Left lobe of liver (tissue), 2 donors: ENCODE results near the gene KLHL35. TPM values are rescaled to one million over a fixed set of nuclear protein-coding genes. Genes with fewer than 3 reads are reported as not detected.
A peak's percentile ranks its signal among the peaks of the same experiment; 100 is the strongest.
"Not testable (repeated sequence)": the region's sequence is repeated elsewhere in the genome, so short reads cannot be mapped to it uniquely, and the experiment has no call there.

ENCODE experiments used
- ATAC-seq: fragments of 200-7000 bp; cut with Tn5 transposase; one replicate; pipeline ENCODE4 v1.9.1; 2020; ENCODE audit warnings: mild to moderate bottlenecking, moderate library complexity
- DNase-seq: peaks from one replicate; pipeline ENCODE4 v3.0.0-alpha.2; 2020; ENCODE audit warnings: low spot score
- total RNA-seq: library from RNA; stranded (reverse); gene quantifications from one replicate; pipeline ENCODE4 v1.2.1, GENCODE V29; 2021
- donor health status: DM: no; HTN: no; CAD: no; lungs with moderate emphysema.
- donor health status: DM: no; HTN: yes; CAD: no.

Gene KLHL35
- total RNA-seq, 1 donor from 2014 or later: not detected

DNA sequence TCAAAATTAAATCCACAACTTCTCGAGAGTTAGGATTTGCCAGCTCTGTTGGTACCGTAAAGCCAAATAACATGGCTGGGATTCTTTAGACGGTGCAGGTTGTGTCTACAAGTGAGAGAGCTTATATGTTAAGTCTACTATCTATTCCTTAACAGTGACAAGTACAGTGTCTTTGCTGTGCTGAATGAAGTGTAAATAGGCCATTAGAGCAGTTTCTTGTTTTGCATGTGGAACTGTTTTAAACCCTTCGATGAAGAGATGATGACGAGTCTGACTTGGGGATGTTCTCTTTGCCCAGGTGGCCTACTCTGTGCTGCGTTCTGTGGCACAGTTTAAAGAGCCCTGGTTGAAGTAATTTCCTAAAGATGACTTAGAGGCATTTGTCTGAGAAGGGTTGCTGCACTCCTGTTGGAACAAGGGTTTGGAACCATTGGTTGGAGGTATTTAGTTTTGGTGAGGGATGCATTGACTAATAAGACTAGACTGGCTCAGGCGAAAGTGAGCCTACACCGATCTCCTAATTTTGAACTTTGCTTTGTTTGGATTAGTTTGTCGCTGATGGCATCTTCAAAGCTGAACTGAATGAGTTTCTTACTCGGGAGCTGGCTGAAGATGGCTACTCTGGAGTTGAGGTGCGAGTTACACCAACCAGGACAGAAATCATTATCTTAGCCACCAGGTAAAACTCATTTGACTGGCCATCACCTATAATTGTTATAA, 32.7 kb downstream of the KLHL35 start:
- DNase-seq: no peak
- peak; percentile 10 for ATAC-seq

DNA sequence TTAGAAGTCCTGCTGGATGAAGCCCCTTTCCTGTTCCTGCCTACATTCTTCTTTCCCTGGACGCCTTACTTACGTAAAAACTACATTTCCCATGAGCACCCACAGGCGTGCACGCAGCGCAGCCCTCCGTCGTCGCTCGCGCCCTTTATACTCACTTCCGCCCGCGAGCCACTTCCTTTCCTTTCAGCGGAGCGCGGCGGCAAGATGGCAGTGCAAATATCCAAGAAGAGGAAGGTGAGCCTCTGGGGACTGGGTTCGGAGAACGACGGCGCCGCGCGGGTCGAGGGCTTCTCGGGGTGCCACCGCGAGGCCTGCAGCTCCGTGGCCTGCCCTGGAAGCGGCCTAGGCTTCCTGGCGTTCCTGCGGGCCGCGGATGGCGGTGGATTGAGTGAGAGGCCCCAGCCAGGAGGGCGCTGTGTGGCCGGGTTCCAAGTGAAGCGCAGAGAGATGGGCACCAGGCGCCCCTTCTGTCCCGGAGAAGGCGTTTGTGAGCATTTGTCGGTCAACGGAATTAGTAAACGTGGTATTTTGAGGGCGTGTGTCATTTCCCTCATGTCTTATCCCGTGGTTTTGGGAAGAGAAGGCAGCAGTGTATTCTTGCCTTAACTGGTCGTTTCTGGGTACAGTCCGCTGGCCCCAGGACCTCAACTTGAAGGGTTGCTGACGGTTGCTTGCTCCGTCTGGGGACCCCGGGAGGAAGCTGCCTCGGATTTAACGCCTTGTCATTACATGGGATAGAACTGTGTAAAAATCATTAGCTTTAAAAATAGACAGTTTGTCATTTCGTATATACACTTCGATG, 33.5 kb downstream of the KLHL35 start, which contains the start of gene RPS3:
Gene RPS3 (plus strand): TSS at position 175 of the 802 bp plus-strand sequence. CDS start 30 bp downstream, at position 205.
- ATAC-seq: peak; percentile 98
- peak; percentile 92 for DNase-seq

DNA sequence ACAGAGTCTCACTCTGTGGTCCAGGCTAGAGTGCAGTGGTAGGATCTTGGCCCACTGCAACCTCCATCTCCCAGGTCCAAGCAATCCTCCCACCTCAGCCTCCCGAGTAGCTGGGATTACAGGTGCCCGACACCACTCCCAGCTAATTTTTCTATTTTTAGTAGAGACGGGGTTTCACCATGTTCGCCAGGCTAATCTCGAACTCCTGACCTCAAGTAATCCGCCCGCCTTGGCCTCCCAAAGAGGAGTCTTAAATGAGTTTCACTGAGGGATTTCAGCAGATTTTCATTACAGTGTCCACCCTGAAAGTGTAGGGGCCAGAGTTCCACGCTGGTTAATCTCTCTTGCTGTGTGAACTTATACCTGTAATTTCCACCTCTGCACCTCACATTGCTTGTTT, 34.1 kb downstream of the KLHL35 start:
- DNase-seq (no peak), ATAC-seq (no peak)

DNA sequence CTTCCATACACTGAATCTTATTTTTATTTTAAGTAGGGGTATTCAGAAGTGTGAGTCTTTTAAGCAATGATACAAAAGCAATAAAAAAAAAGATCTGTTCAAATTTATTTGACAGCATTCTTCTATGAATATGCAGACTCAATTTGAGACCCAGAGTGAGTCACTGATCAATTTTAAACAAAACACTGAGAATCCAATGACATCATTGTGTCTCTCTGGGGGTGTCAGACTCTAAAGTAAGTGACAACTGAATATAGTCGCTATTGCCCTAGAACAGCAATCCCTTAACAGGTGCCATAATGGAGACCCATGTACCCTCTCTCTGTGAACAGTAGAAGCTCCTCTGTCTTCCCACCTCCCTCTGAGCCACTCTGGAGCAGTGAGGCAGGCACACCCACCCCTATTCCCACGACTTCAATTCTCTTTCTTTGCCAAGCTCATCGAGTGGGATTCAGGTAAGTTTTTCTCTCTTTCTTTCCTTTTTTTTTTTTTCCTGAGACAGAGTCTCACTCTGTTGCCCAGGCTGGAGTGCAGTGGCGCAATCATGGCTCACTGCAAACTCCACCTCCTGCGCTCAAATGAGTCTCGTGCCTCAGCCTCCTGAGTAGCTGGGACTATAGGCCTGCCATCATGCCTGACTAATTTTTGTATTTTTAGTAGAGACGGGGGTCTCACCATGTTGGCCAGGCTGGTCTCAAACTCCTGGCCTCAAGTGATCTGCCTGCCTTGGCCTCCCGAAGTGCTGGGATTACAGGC, 38.7 kb downstream of the KLHL35 start:
- DNase-seq (no peak), ATAC-seq (no peak)

DNA sequence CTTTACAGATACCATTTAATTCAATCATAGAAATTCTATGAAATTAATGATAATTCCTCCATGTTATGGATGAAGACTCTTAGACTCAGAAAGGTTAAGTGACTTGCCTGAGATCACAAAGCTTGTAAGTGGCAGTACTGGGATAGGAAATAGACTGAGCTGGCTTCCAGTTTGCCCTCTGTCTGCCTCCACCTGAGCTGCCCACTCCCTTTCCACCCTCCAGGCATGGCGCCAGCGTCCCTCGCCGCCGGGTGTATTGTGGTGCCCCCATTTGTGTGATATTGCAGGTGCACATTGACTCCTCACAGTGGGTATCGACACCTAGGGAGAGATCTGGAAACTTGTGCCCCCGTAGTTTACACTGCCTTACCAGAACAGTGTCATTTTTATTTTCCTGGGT, 43.1 kb downstream of the KLHL35 start:
- no peak for ATAC-seq
- no peak for DNase-seq

DNA sequence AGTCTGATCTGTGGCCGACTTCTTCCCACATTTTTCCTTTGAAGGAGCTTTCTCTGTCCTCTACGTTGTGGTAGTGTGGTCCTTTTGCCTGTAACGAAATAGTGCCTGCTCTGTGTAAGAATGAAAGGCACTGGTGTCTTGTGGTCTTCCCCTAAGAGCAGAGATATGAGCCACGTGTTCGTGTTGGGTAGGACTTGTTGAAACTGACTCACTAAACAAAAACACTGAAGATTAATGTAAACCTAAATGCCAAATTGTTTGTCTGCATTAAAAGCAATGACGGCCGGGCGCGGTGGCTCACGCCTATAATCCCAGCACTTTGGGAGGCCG, 43.8 kb downstream of the KLHL35 start:
- DNase-seq (no peak), ATAC-seq (no peak)

DNA sequence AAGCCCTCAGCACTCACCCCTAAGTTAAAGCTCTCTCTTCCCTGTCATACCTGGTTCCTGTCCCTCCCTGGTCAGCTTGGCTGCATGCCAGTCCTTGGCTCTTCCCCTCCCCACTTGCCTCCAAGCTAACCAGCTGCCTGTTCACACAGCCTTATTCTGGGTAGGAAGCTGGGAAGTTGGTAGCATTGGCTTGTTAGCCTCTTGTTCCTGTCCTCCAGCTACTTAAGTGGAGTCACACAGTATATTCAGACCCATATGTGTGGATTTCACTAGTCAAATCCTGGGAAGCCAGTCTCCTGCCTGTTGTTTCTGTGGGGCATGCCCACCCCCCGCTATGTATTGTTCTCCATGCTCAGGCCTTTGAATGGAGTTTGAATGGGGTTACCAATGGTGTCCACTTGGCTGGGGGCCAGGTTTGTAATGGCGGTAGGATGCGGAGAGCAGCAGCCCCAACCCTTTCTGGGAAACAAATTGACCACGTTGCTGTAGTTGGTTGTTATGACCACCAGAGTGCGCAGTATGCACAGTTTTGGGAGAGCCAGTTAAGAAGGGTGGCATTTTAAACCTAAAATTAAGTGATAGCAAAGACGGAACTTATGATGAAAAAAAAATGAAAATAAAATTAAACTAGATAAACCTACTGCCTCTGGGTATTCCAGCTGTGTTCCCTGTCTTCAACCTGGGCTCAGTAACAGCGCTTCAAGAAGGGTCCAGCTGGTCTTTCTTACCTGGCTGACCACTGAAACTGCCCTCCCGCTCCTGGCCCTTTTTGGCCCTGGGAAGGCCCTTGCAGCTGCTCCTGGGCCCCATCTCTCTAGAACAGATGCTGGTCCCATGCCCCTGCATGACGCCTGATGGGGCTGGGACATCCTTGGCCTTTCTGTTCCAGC, 44.4 kb downstream of the KLHL35 start:
- DNase-seq: peak; percentile 64
- peak; percentile 86 for ATAC-seq

DNA sequence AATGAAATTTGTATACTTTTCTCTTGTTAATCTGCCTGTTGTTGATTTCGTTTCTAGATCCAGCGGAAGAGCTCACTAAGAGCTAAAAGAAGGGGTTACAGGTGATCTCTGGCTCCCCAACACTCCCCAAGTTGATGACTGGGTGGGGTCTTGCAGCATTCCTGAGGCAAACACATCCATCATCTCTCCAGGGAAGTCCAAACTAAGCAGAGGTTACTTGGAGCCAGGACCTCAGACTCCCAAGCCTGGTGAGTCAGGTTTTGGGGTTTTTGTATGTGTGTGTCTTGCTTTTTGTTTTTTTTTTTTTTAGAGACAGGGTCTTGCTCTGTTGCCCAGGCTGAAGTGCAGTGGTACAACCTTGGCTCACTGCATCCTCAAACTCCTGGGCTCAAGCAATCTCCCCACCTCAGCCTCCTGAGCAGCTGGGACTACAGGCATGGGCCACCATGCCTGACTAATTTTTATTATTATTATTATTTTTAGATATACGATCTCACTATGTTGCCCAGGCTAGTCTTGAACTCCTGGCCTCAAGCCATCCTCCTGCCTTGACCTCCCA, 45.2 kb downstream of the KLHL35 start:
- ATAC-seq: no peak
- no peak for DNase-seq

DNA sequence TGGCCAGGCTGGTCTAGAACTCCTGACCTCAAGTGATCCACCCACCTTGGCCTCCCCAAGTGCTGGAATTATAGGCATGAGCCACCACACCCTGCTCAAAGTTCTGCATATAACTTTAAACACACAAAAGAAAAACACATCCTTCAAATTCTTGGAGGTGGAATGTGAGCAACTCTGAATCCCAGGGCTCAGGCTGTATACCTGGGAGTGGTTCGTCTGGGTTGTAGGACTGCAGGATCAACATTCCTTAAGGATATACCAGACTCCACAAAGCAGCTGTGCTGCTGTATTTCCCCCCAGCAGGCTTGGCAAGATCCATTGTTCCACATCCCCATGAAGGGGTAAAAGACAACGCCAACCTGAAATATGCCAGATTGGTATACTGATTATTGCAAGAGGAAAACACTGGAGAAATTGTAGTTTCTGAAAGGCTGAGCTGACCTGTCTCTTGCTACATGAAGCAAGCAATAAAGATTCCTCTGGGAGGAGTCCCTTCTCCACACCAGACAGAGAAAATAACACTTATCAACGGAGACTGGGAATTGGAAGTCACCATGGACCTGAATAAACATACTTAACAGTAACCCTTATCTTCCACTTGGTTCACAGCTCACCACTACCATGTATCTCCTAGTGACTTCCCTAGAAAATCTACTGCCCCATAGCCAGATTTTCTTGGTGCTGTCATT, 45.9 kb downstream of the KLHL35 start:
- DNase-seq (no peak), ATAC-seq (no peak)

DNA sequence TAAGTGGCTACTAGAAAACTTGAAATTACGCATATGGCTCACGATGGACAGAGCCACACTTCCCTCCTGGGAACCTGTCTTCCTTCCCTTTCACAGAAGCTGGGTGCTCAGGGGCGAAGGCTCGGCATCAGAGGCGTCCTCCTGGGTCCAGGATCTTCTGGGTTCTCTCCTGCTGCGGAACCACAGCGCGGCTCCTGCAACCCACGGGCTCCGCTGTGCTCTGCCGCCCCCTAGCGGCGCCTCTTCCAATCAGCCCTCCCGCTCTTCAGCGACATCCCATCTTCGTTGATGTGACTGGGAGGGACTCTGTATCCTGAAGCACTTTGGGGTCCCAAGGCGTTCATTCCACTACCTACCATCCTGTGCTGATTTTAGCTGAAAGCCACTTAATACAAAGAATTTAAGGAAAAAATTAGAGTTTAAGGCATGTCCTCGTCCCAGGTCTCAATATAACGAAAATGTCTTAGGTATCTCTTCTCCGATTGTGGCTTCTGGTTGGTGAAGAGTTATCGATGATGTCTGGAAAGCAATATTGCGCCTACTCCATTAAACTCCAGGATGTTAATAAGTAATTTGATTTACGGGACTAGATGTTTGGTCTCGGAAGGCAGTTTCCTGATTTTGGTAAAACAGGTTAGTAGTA, 48.4 kb downstream of the KLHL35 start:
- ATAC-seq (peak; percentile 96), DNase-seq (peak; percentile 76)

DNA sequence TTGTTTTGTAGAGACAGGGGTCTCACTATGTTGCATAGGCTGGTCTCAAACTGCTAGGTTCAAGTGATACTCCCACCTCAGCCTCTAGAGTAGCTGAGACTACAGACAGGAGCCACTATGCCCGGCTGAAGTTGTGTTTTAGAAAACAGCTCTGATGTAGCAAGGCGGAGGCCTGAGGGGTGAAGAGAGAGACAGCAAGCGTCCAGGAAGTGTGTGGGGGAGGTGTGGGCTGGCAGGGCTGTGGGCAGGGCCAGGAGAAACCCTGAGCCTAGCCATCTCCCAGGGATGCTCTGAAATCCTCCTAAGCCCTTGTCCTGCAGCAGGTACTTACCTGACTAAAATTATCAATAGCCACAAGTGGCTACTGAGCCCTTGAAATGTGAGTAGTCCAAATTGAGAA, 49.8 kb downstream of the KLHL35 start:
- DNase-seq (no peak), ATAC-seq (no peak)

DNA sequence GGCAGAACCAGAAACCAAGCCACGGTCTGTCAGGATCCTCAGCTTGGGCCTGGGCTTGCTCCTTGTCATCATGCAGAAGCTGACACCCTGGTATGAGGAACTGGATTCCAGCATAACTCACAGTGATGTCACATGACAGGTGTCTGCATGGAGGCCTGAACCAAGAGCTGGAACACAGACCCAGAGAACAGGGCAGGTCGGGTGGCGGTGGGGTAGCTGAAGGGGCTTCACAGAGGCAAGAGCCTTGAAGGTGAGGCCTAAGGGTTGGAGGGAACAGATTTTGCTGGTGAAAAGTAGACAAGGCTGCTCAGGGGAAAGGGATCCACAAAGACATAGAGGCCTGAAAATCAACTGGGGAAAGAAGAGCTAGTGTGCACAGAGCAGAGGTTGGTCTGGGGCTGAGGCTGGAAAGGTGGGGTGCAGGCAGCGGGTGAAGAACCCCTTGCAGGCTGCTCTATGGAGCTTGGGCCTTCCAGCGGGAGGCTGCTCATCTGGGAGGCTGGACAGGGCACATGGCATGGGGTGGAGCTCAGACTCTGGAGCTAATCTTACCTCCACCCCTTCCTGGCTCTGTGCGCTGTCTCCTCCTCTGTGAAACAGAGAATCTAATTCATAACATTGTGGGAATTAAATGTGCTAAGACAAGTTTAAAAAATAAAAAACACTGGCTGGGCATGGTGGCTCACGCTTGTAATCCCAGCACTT, 52.1 kb downstream of the KLHL35 start:
- ATAC-seq: peak; percentile 24
- no peak for DNase-seq

DNA sequence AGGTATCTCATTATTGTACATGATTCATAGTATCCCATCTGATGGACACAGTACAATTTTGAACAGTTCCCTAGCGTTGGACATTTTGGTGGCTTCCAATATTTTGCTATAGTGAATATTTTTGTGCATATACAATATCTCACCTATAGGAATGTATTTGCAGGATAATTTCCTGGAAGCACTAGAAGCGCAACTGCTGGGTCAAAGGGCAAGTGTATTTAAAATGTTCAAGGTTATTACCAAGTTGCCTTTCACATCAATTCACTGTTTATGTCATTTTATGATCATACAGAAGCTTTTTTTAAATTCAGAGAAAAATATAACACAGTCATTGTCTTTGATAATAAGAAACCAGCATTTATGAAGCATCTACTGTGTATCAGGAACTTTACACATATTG, 52.8 kb downstream of the KLHL35 start:
- DNase-seq (no peak), ATAC-seq (no peak)

DNA sequence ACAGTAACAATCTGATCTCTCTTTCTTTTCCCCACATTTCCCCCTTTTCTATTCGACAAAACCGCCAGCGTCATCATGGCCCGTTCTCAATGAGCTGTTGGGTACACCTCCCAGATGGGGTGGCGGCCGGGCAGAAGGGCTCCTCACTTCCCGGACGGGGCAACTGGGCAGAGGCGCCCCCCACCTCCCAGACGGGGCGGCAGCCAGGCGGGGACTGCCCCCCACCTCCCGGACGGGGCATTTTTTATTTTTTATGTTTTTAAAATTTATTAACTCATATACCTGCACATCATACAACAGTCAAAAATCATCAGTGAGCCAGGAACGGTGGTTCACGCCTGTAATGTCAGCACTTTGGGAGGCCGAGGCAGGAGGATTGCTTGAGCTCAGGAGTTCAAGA, 54.2 kb downstream of the KLHL35 start:
- ATAC-seq: not testable (repeated sequence)

DNA sequence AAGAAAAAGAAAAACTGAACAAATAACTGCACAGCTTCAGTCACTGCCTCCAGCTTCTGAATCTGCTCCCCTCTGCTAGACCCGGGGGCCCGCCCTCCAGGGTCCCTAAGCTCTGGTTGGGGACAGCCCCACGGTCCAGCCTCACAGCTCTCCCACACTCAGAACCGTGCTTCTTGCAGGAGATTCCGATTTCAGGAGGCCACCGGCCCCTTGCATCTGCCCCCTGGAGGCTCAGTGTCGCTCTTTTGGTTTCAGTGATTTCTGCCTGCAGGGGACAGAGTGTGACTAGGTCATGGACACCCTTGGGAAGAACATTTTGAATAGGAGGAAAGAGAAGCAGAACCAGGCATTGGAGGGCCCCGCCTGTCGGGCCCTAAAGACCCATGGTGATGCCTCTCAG, 56.8 kb downstream of the KLHL35 start:
- ATAC-seq (no peak), DNase-seq (no peak)

More for the DNA sequence above, 54.2 kb downstream of the KLHL35 start:
- not testable (repeated sequence) for DNase-seq

DNA sequence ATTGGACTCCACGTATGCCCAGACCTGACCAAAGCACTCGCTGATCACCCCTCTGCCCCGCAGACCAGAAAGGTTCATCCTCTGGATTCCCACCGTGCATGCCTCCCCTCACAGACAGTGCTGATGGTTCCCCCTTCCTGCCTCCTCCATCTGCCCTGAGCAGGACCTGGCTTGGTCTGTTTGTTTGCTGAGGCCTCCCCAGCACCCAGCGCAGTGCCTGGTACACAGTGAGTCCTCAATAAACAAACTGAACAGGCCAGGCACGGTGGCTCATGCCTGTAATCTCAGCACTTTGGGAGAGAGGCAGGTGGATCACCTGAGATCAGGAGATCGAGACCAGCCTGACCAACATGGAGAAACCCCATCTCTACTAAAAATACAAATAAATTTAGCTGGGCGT, 57.4 kb downstream of the KLHL35 start:
- no peak for ATAC-seq
- DNase-seq: no peak

DNA sequence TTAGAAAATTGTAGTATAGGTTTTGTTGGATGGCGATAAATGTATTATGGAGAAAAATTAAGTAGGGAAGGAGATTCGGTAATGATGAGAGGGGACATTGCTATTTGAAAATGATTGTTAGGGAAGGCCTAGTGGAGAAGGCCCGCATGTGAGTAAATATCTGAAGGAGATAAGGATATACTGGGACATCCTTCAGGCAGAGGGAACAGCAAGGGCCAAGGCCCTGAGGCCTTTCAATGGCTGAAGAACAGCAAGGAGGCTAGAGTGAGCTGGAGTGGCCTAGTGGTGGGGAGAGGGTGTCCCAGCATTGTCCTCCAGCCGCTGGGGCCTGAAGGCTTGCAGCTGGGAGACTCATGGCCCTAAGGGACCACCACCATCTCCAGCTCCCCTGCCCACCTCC, 58.4 kb downstream of the KLHL35 start:
- DNase-seq: no peak
- no peak for ATAC-seq

DNA sequence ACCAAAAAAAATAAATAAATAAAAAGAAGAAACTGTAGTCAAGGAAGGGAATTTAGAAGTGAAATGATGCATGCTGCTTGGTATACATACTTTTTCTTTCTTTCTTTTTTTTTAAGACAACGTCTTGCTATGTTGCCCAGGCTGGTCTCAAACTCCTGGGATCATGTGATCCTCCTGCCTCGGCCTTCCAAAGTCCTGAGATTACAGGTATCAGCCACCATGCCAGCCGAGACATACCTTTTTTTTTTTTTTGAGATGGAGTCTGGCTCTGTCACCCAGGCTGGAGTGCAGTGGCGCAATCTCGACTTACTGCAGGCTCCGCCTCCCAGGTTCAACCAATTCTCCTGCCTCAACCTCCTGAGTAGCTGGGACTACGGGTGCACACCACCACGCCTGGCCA, 59.8 kb downstream of the KLHL35 start:
- ATAC-seq: no peak
- no peak for DNase-seq
